SU-DHL-6 (cell line): ENCODE data around the gene GTF2H1.

Experiments used
- CTCF ChIP-seq: fragments of 200-600 bp; sonication (generic); IDR thresholded peaks from one replicate; pipeline ENCODE4 v1.5.1; 2017; ENCODE audit warnings: antibody characterized with exemption, mild to moderate bottlenecking, low read length, moderate library complexity; ENCODE audit not compliant: insufficient read depth, poor library complexity, severe bottlenecking
- EZH2phosphoT487 ChIP-seq: fragments of 200-600 bp; sonication (generic), shearing (Covaris generic); conservative IDR thresholded peaks from 2 replicates; pipeline ENCODE4 v1.6.1; 2018; ENCODE audit warnings: mild to moderate bottlenecking, antibody characterized with exemption, low read length, moderate library complexity, mixed read lengths

DNA sequence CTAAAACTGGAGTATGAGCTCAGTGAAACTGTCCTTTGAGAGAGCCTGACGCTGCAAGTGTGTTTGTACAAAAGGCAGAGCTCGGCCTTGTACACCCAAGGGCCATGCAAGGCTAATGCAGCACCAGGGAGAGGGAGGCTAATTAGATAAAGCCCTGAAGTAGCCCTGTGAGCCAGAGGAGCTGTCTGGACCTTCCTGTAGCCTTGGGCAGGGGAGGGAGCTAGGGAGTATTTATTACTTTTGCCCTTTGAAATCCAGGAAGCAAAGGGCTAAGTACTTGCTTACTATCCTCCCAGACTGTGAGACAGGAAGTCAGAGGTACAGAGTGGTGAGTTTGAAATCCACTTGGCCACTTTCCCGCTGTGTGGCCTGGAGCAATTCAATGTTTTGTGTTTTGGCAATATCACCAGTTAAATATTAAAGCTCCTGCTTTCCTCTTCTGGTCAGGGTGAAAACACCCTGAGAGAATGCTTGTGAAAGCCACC is 61.8 kb downstream of the GTF2H1 start:
- no peak for TF ChIP-seq CTCF
- no peak for TF ChIP-seq EZH2phosphoT487
